ENCODE data around the gene GGACT.
A peak's percentile ranks its signal among the peaks of the same experiment; 100 is the strongest.
"Not testable (repeated sequence)": the region's sequence is repeated elsewhere in the genome, so short reads cannot be mapped to it uniquely, and the experiment has no call there.

The GGACT gene

DNA sequence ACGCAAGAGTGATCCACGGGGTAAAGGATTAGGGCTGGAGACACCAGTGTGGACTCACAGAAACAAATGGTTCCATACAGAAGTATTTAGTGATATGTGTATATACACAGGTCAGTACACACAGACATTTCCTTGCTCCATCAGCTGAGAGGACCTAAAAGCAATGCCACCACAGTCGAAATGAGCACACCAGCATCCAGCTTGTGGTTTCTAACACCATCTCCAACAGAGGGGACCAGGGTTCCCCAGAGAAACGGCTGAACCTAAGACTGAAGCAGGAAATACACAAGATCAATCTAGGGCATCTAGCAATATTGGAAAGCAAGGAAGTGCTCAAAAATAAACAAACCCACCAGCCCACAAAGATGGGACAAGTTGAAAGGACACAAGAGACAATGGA lies 7.6 kb downstream of the GGACT start:
- no peaks in the 10 kb centered on the region for H3K9me3 Mint-ChIP-seq
- H3K4me1 Mint-ChIP-seq = no peaks in the 10 kb centered on the region
- no peak overlapping the region for H3K27ac Mint-ChIP-seq
- ATAC-seq = no peak
- no peak overlapping the region for H3K4me3 Mint-ChIP-seq
- no peaks in the 10 kb centered on the region for H3K27me3 Mint-ChIP-seq
- peaks cover 59% of the 10 kb centered on the region for H3K36me3 Mint-ChIP-seq

DNA sequence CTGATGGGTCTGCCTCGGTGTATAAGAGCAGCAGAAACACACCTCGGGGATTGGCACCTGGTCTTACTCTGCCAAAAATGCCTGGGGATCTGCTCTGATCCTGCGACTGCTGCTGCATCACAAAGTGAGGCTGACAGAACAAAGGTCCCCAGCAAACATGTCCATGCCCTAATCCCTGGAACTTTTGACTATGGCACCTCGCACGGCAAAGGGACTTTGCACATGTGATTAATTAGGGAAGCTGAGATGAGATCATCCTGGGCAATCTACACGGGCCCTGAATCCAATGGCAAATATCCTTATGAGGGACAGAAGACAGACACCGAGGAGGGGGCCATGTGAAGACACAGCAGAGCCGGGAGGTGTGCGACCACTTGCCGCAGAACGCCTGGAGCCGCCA lies 8.5 kb downstream of the GGACT start:
- Mint-ChIP-seq H3K9me3 (no peaks in the 10 kb centered on the region), H3K27me3 (no peaks in the 10 kb centered on the region), H3K4me1 (no peaks in the 10 kb centered on the region), H3K36me3 (peaks cover 59% of the 10 kb centered on the region), H3K4me3 (no peak overlapping the region), H3K27ac (no peak overlapping the region)
- no peak for ATAC-seq

DNA sequence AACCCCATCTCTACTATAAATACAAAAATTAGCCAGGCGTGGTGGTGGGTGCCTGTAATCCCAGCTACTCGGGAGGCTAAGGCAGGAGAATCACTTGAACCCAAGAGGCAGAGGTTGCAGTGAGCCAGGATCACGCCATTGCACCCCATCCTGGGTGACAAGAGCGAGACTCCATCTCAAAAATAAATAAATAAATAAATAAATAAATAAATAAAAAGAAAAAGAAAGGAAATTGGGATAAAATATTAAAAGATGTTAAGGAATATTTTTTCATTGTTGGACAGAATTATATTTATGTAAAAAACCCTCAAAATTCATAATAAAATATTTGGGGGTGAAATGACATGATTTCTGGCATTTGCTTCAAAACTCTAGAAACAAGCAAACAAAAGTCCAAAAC lies 11.3 kb downstream of the GGACT start:
- H3K4me3 Mint-ChIP-seq, H3K27ac Mint-ChIP-seq, ATAC-seq, H3K4me1 Mint-ChIP-seq, H3K9me3 Mint-ChIP-seq, H3K27me3 Mint-ChIP-seq: not testable (repeated sequence)
- peaks cover 47% of the 10 kb centered on the region for H3K36me3 Mint-ChIP-seq

DNA sequence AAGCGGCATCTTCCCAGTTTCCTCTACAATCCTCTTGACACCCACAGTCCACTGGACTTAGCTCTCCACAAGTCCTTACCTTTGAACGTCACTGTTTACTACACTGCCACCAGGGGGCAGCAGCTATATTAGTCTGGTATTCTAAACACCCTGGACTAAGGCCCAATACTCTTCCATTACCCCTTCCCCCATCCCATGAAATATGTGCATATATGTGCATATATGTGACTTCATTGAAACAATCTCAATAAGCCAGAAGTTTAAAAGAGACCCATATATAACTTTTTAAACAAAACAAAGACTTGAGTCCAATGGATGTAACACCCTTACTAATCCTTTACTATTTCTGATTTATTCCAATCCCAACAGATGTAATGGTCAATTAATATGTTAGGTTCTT lies 15.5 kb downstream of the GGACT start:
- Mint-ChIP-seq H3K27ac (no peak overlapping the region), H3K4me3 (no peak overlapping the region), H3K36me3 (peaks cover 20% of the 10 kb centered on the region), H3K9me3 (no peaks in the 10 kb centered on the region), H3K4me1 (no peaks in the 10 kb centered on the region), H3K27me3 (no peaks in the 10 kb centered on the region)
- peak; percentile 70 for ATAC-seq

DNA sequence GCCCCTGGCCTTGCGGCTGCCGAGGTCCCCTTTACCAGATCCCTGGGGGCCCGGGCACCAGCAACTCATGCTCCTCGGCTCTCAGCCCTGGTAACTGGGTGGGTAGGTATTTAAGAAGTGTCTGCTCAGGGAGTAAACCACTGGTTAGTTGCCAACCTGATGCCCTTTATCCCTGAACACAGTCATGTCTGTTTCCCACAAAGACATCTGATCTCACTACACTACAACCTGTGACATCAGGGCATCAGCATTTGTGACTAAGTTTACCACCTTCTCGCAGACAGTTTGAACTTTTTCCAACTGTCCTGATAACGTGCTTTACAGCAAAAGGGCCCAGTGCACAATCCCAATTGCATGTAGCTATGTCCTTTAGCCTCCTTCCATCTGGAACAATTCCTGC lies 22.0 kb downstream of the GGACT start:
- ATAC-seq = no peak
- Mint-ChIP-seq H3K4me1 (no peaks in the 10 kb centered on the region), H3K9me3 (peaks cover 3% of the 10 kb centered on the region), H3K36me3 (peaks cover 40% of the 10 kb centered on the region), H3K27ac (no peak overlapping the region), H3K27me3 (no peaks in the 10 kb centered on the region), H3K4me3 (no peak overlapping the region)

DNA sequence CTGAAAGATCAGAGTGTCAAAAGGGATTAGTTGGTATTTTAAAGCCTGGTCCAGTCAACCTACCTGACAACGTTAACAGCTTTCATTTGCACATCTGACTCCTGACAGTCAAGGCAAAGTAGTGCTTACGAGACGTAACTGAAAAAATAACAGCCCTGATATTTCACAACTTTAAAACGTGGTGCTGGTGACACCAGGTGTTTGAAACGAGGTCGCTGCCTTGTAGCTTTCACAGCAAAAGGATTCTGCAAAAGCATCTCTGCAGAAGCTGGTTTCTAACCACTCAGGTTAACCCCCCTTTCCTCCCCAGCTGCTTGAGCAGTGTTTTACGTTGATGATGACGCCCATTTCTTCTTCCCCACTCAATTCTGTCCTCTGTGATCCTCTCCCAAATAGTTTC lies 23.3 kb downstream of the GGACT start:
- H3K4me3 Mint-ChIP-seq = no peak overlapping the region
- peaks cover 40% of the 10 kb centered on the region for H3K36me3 Mint-ChIP-seq
- H3K4me1 Mint-ChIP-seq = no peaks in the 10 kb centered on the region
- no peak overlapping the region for H3K27ac Mint-ChIP-seq
- H3K9me3 Mint-ChIP-seq = peaks cover 3% of the 10 kb centered on the region
- no peaks in the 10 kb centered on the region for H3K27me3 Mint-ChIP-seq
- no peak for ATAC-seq

DNA sequence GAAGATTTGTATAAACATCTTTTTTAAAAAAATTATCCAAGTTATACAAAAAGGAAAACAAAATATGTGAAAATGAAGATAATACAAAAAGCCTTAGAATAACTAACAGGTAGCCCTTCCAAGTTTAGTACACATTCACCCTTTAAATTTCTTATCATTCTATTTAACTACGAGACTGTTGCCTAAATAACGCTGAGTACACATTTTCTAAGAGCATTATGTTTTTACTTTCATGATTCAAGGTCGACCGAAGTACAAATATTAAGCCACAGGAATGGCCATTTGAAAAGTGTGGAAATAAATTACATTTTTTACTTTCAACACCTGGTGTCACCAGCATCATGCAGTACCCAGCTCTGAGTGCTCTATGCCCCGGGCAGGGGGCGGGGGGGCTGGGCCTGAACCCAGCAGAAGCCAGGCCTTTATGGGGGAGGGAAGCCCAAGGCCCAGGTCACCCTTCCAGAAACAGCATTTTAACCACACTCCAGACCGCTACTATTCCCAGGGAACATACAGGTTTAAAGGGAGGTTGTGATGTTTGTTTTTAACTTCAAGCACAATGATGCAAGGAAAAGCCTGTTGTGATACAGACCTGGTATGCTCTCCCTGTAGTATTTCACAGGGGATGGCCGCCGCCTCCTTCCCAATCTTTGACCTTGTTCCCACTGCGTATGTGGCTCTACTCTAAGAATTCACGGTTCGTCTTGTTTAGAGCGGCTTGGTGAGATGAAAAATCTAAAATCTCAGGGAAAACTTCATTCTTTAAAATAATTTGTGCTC lies 24.0 kb downstream of the GGACT start:
- Mint-ChIP-seq H3K9me3 (peaks cover 3% of the 10 kb centered on the region), H3K27ac (no peak overlapping the region), H3K4me3 (no peak overlapping the region), H3K27me3 (no peaks in the 10 kb centered on the region), H3K4me1 (no peaks in the 10 kb centered on the region), H3K36me3 (peaks cover 34% of the 10 kb centered on the region)
- ATAC-seq = no peak

DNA sequence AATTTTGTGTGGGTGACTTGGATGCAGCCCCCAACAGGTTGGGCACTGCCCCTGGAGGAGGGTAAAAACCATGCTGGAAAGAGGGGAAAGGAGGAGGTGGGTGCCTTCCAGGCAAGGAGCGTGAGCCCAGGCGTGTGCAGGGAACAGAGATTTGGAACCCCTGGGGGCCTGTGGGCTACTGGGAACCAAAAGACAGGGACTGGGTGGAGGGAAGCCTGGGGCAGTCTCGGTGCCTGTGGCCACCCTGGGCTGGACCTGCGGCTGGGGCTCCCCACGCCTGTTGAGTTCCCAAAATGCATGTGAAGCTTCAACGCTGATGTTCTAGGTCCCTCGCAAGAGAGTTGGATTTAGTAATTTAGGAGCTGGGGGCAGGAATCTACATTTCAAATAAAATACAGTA lies 24.8 kb downstream of the GGACT start:
- no peak for ATAC-seq
- Mint-ChIP-seq H3K27me3 (no peaks in the 10 kb centered on the region), H3K36me3 (peaks cover 32% of the 10 kb centered on the region), H3K27ac (no peak overlapping the region), H3K4me1 (no peaks in the 10 kb centered on the region), H3K4me3 (no peak overlapping the region), H3K9me3 (peaks cover 3% of the 10 kb centered on the region)

DNA sequence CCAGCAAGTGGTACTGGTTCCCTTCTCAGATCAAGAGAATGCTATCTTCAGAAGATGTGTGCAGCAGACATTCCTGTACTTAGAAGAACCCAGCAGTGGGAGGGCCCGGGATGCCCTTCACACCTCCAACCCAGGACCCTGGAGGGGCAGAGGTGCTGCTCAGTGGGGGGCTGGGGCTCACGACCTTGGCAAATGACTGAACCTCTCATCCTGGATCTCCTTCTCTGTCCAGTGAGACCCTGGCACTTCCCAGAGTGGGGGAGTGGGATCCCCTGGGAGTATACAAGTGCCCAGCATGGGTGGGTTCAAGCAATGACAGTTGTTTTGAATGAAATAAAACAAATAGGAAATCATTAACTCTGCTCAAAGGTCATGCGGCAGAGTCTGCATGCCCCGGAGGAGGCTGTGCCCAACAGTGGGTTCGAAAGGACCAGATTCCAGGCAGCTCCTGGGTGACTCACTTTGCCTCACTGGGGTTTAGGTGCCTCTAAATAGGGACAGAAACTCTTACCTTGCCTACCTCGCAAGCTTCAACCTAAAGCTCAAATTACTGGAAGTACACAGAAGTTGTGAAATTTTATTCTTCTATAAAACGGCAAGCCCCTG lies 26.9 kb downstream of the GGACT start:
- ATAC-seq = no peak
- Mint-ChIP-seq H3K27ac (no peak overlapping the region), H3K4me1 (no peaks in the 10 kb centered on the region), H3K36me3 (peaks cover 14% of the 10 kb centered on the region), H3K4me3 (no peak overlapping the region), H3K9me3 (peaks cover 5% of the 10 kb centered on the region), H3K27me3 (no peaks in the 10 kb centered on the region)

DNA sequence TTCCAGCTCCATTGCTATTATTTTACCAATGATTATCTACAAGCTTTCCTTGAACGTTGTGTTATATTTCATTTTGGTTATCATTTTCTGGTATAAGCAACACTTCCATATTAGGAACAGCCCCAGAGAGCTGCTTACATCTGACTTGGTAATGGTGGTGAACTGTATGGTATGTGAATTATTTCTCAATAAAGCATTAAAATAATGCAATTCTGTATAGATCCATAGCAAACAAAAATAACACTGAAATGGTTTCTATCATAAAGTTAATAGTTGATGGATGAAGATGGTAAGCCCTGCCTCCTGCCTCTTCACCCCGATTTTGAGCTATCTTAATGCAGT lies 27.5 kb downstream of the GGACT start:
- H3K9me3 Mint-ChIP-seq = peaks cover 2% of the 10 kb centered on the region
- no peak for ATAC-seq

DNA sequence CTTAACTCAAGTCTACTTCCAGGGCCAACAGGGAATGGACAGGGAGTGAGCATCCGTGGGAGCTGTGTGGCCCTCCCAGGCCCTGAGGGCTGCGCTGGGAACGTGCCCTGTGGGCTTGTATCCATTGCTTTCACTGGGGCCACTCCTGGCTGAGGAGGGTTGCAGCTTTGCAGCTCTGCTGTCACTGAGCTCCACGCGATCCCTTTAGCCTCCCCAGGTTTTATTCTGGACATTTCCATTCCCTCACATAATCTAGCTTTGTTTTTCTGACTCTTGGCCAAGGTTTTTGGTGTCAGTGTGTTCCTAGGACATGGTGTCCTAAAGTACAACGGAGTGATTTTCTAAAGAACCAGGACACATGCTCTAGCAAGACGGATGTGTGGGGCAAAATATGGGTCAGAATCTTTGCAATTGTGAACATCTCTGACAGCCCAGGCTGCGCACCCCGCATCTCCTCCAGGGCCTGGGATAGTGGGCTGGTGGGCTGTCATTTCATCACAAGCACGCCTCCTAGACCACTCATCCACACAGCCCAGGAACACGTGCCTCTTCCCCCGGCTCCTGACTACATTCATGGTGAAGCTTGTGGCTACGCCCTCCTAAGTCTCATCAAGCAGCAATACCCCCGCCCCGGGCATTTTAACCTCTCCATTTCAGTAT lies 28.0 kb downstream of the GGACT start:
- peaks cover 3% of the 10 kb centered on the region for H3K36me3 Mint-ChIP-seq
- ATAC-seq = no peak
- H3K27ac Mint-ChIP-seq = no peak overlapping the region
- peaks cover 2% of the 10 kb centered on the region for H3K9me3 Mint-ChIP-seq
- no peak overlapping the region for H3K4me3 Mint-ChIP-seq
- H3K4me1 Mint-ChIP-seq = no peaks in the 10 kb centered on the region
- H3K27me3 Mint-ChIP-seq = no peaks in the 10 kb centered on the region

More for the DNA sequence above, 27.5 kb downstream of the GGACT start:
- H3K36me3 Mint-ChIP-seq = peaks cover 8% of the 10 kb centered on the region
- no peak overlapping the region for H3K4me3 Mint-ChIP-seq
- no peaks in the 10 kb centered on the region for H3K27me3 Mint-ChIP-seq
- no peak overlapping the region for H3K27ac Mint-ChIP-seq
- no peaks in the 10 kb centered on the region for H3K4me1 Mint-ChIP-seq

DNA sequence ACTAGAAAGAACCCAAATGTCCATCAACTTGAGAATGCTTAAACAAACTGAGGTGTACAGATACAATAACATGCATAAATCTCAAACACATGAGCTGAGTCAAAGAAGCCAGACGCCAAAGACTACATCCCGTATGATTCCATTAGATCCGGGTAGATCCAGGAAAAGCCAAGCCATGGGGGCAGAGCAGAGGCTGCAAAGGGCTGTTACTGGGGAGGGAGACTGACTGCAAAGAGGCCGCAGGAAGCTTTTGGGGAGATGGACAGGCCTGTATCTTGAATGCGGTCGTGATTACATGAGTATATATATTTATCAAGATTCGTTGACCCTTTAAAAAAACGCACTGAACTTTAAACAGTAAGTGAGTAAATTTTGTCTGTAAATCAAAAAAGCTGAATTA lies 28.7 kb downstream of the GGACT start:
- Mint-ChIP-seq H3K4me1 (no peaks in the 10 kb centered on the region), H3K27me3 (no peaks in the 10 kb centered on the region), H3K4me3 (no peak overlapping the region), H3K36me3 (peaks cover under 1% of the 10 kb centered on the region), H3K9me3 (peaks cover 2% of the 10 kb centered on the region), H3K27ac (no peak overlapping the region)
- ATAC-seq = no peak

DNA sequence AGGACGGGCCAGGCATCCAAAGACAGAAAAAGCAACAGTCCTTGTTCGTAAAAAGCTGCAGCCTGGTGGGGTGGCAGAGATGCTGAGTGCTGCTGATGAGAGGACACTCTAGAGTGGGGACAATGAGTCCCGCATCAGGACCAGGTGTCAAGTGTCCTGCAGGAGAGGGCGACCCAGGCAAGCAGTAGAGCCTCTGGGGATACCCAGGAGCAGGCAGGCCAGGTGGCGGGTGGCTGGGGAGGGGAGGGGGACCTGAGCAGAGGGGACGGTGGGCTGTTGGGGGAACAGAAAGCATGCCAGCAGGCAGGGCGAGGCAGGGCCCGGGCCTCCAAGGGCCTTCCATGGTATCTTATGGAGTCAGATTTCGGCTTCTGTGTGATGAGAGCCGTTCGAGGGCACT lies 35.8 kb downstream of the GGACT start:
- ATAC-seq = no peak
- Mint-ChIP-seq H3K4me1 (no peaks in the 10 kb centered on the region), H3K27me3 (no peaks in the 10 kb centered on the region), H3K36me3 (peaks cover 20% of the 10 kb centered on the region), H3K9me3 (no peaks in the 10 kb centered on the region), H3K4me3 (no peak overlapping the region), H3K27ac (no peak overlapping the region)

DNA sequence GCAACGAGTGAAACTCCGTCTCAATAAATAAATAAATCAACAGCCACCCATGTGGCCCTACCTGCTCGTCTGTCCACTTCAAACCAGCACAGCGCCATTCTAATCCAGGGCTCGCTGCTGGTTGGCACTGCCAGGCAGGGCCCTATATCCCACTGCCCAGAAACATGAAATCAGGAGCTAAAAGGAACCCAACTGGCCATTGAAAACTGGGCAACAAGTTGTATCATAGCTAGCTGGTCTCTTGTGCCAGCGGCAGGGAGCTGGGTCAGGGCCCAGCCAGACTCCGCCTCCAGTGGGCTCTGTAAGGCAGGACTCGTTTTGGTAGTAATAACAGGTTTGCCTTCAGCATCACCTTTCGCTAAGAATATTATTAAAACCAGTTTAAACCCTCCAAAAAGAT lies 39.3 kb downstream of the GGACT start:
- Mint-ChIP-seq H3K27ac (no peak overlapping the region), H3K9me3 (no peaks in the 10 kb centered on the region), H3K4me1 (no peaks in the 10 kb centered on the region), H3K36me3 (peaks cover 13% of the 10 kb centered on the region), H3K4me3 (no peak overlapping the region), H3K27me3 (no peaks in the 10 kb centered on the region)
- ATAC-seq = no peak

DNA sequence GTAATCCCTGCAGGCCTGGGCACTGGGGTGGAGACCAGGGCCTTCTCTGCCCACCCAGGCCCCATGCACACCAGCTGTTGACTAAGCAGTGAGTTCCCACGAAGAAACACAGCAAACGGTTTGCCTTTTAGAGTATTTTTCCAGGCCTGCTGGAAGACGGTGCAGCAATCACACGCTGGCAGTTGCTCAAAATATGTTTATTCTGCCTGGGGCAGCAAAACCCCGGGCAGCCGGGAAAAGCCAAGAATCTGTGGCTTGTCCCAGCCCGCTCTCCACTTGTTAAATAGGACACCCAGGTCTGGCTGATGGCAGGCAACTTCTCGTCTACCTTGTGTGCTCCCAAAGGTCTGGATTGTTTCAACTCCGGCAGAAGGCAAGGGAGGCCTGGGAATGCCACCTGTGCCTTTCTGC lies 40.8 kb downstream of the GGACT start:
- Mint-ChIP-seq H3K27ac (no peak overlapping the region), H3K4me1 (peaks cover 3% of the 10 kb centered on the region), H3K4me3 (no peak overlapping the region), H3K36me3 (no peaks in the 10 kb centered on the region), H3K9me3 (no peaks in the 10 kb centered on the region), H3K27me3 (no peaks in the 10 kb centered on the region)
- no peak for ATAC-seq
